Esophagus squamous epithelium (tissue), 4 donors: Measurements from ENCODE around the gene EPAS1.

Experiments
- CTCF ChIP-seq, 6 experiments: fragments of 450-650 bp in 4 of 6; fragments of 200-600 bp in 2 of 6; sonication (generic) in 2 of 6; IDR thresholded peaks; one replicate each; pipeline ENCODE4 v1.5.1; 2016 to 2019; ENCODE audit warnings: antibody characterized with exemption in 6 of 6, mild to moderate bottlenecking in 4 of 6, moderate library complexity in 4 of 6
- POLR2A ChIP-seq, 4 donors: fragments of 450-650 bp; IDR thresholded peaks; one replicate each; pipeline ENCODE4 v1.6.1; 2017; ENCODE audit warnings: antibody characterized with exemption in 4 of 4, mild to moderate bottlenecking in 4 of 4, moderate library complexity in 3 of 4

GRCh38 chr2:46293466-46293865 is 3.7 kb upstream of the EPAS1 start:
- TF ChIP-seq POLR2A (IDR thresholded peaks at IDR 0.05): no peak
- no peak for TF ChIP-seq CTCF (IDR thresholded peaks at IDR 0.05)
